Esophagus muscularis mucosa (tissue), 4 donors: ENCODE measurements around the gene SLC44A4. TPM values are rescaled to one million over a fixed set of nuclear protein-coding genes. Genes with fewer than 3 reads are reported as not detected.
"Not testable (repeated sequence)": the region's sequence is repeated elsewhere in the genome, so short reads cannot be mapped to it uniquely, and the experiment has no call there.

Source experiments
- DNase-seq: peaks from one replicate; pipeline ENCODE4 v3.0.0-alpha.2; 2017; ENCODE audit errors: extremely low spot score
- H3K27ac ChIP-seq, 4 donors: fragments of 200-600 bp; sonication (generic); replicated peaks in 1 of 4; 1 replicate in 3 of 4; 2 replicates in 1 of 4; pipeline ENCODE4 v1.5.1; 2016 to 2019; ENCODE audit warnings: mild to moderate bottlenecking in 1 of 4
- H3K27me3 ChIP-seq, 4 donors: fragments of 200-600 bp; sonication (generic); one replicate each; pipeline versions ENCODE4 v1.5.1 to v1.6.0; 2016 to 2019
- H3K36me3 ChIP-seq, 4 donors: fragments of 200-600 bp; sonication (generic); one replicate each; pipeline ENCODE4 v1.5.1; 2016 to 2019
- H3K4me1 ChIP-seq, 4 donors: fragments of 200-600 bp; sonication (generic); one replicate each; pipeline ENCODE4 v1.5.1; 2016 to 2019
- H3K4me3 ChIP-seq, 4 donors: fragments of 200-600 bp; sonication (generic); 1 replicate in 2 of 4; 2 replicates in 2 of 4; pipeline ENCODE4 v1.5.1; 2016 to 2019; ENCODE audit warnings: mild to moderate bottlenecking in 4 of 4, moderate library complexity in 1 of 4
- H3K9me3 ChIP-seq, 4 donors: fragments of 200-600 bp; sonication (generic); 1 replicate in 3 of 4; 2 replicates in 1 of 4; pipeline ENCODE4 v1.5.1; 2016 to 2019
- EP300 ChIP-seq: sonication (generic); formaldehyde crosslinking; IDR thresholded peaks from one replicate; pipeline ENCODE4 v1.6.1; 2017; ENCODE audit warnings: antibody characterized with exemption
- POLR2A ChIP-seq: fragments of 450-650 bp; IDR thresholded peaks from one replicate; pipeline ENCODE4 v1.6.1; 2017; ENCODE audit warnings: antibody characterized with exemption, moderate library complexity, mild to moderate bottlenecking, low read depth
- POLR2AphosphoS5 ChIP-seq, 2 donors: sonication (generic); formaldehyde crosslinking; IDR thresholded peaks; one replicate each; pipeline ENCODE4 v1.6.1; 2017; ENCODE audit warnings: antibody characterized with exemption in 2 of 2
- WGBS: methylation state at CpG from one replicate; pipeline ENCODE4 v1.1.5; 2018; 5-methylcytosine and 5-hydroxymethylcytosine counted together
- intact Hi-C: fragments of 100-400 bp; cut with DNase I; formaldehyde crosslinking; loops from one replicate; pipeline ENCODE4 v1.15.1; 2023
- total RNA-seq, 4 donors: library from RNA; depleted of rRNA; stranded (reverse); fragments of >200 nt; gene quantifications; one replicate each; pipeline versions ENCODE4 v1.1.0 to v1.2.1, GENCODE V29; 2016
- TF ChIP-seq, protein P1 (sequence below), 3 experiments: fragments of 200-600 bp in 2 of 3; fragments of 450-650 bp in 1 of 3; sonication (generic) in 2 of 3; IDR thresholded peaks; one replicate each; pipeline ENCODE4 v1.5.1; 2017 to 2019; ENCODE audit warnings: antibody characterized with exemption in 3 of 3, mild to moderate bottlenecking in 2 of 3, moderate library complexity in 1 of 3

Gene SLC44A4
- total RNA-seq, 4 donors from 2014 or later: 0.19 to 0.80 TPM; not detected in 2

DNA sequence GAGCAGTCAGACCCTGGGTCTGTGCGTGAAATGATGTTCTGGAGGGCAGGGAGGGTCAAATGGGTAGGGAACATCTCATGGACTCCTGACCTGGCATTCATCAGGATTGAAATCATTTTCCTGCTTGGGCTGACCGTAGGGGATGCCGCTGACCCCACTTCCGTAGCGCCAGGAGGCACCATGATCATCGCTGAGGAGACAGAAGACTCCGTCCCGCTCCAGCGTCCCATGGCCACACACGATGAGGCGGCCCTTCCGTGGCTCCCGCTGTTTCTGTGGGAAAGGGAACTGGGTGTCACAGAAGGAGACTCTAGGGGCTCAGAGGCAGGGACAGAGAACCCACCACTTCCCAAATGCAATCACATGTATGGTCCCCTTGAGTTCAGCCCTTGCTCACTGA lies 18.4 kb downstream of the SLC44A4 start:
- TF ChIP-seq POLR2A: no peak
- TF ChIP-seq EP300: no peak
- no peak for TF ChIP-seq POLR2AphosphoS5 (IDR thresholded peaks at IDR 0.05)
- TF ChIP-seq, protein P1, sequence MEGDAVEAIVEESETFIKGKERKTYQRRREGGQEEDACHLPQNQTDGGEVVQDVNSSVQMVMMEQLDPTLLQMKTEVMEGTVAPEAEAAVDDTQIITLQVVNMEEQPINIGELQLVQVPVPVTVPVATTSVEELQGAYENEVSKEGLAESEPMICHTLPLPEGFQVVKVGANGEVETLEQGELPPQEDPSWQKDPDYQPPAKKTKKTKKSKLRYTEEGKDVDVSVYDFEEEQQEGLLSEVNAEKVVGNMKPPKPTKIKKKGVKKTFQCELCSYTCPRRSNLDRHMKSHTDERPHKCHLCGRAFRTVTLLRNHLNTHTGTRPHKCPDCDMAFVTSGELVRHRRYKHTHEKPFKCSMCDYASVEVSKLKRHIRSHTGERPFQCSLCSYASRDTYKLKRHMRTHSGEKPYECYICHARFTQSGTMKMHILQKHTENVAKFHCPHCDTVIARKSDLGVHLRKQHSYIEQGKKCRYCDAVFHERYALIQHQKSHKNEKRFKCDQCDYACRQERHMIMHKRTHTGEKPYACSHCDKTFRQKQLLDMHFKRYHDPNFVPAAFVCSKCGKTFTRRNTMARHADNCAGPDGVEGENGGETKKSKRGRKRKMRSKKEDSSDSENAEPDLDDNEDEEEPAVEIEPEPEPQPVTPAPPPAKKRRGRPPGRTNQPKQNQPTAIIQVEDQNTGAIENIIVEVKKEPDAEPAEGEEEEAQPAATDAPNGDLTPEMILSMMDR (IDR thresholded peaks at IDR 0.05): no peak
- Histone ChIP-seq H3K4me3 (no peak overlapping the region), H3K9me3 (no peaks in the 10 kb centered on the region), H3K27me3 (no peaks in the 10 kb centered on the region), H3K4me1 (peaks cover 20 to 35% (median 27%) of the 10 kb centered on the region in 4 donors), H3K36me3 (peaks cover 15 to 48% (median 43%) of the 10 kb centered on the region in 4 donors), H3K27ac (no peak overlapping the region)
- no peak for DNase-seq
- intact Hi-C loops: loop anchor here (10.0 kb wide), 1 partner anchor 176 kb away; the partner anchor contains the start of gene LY6G5C
- WGBS: 94% methylated on average over 13 of the region's 13 CpGs

DNA sequence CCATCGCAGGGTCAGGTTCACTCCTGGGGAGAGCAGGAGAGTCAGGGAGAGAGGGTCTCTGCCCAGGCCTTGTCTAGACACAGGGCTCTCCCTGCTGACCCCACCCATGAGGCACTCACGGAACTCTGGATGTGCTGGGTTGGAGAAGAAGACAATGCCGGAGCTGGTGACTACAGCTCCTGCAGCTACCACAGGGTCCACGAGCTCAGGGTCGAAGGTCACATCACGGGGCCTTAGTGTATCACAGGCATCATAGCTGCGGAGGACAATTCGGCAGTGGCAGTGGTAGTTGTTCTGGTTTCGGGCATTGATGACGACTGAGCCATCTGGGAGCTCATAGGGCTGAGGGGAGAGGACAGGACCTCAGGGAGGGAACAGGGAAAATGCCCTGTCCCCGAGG lies 18.9 kb downstream of the SLC44A4 start:
- peaks cover 20 to 35% (median 27%) of the 10 kb centered on the region in 4 donors for H3K4me1 ChIP-seq
- peaks cover 15 to 48% (median 43%) of the 10 kb centered on the region in 4 donors for H3K36me3 ChIP-seq
- no peak overlapping the region for H3K27ac ChIP-seq
- DNase-seq: no peak
- TF ChIP-seq, protein P1 (IDR thresholded peaks at IDR 0.05): no peak
- TF ChIP-seq POLR2A (no peak), POLR2AphosphoS5 (IDR thresholded peaks at IDR 0.05) (no peak), EP300 (no peak)
- no peak overlapping the region for H3K4me3 ChIP-seq
- WGBS: 84% methylated on average over 2 of the region's 11 CpGs
- intact Hi-C loops: loop anchor here (10.0 kb wide), 1 partner anchor 175 kb away; the partner anchor contains the start of gene LY6G5C
- H3K9me3 ChIP-seq: no peaks in the 10 kb centered on the region
- no peaks in the 10 kb centered on the region for H3K27me3 ChIP-seq

DNA sequence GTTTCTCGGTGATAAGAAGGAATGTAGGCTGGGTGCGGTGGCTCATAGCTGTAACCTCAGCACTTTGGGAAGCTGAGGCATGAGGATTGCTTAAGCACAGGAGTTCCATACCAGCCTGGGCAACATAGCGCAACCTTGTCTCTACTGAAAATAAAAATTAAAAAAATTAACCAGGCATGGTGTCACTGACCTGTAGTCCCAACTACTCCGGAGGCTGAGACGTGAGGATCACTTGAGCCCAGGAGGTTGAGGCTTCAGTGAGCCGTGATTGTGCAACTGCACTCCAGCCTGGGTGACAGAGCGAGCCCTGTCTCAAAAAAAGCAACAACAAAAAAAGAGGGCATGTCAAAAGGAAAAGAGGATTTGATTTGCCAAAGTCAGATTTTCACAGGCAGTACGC lies 20.1 kb downstream of the SLC44A4 start:
- Histone ChIP-seq H3K27me3 (no peaks in the 10 kb centered on the region), H3K27ac (no peak overlapping the region), H3K36me3 (peaks cover 15 to 48% (median 43%) of the 10 kb centered on the region in 4 donors), H3K4me1 (peaks cover 15 to 25% (median 18%) of the 10 kb centered on the region in 4 donors), H3K9me3 (no peaks in the 10 kb centered on the region), H3K4me3 (no peak overlapping the region)
- WGBS: 88% methylated on average over 8 of the region's 8 CpGs
- intact Hi-C loops: no loop called here
- no peak for TF ChIP-seq POLR2A
- TF ChIP-seq, protein P1 (IDR thresholded peaks at IDR 0.05): no peak
- no peak for TF ChIP-seq POLR2AphosphoS5 (IDR thresholded peaks at IDR 0.05)
- no peak for TF ChIP-seq EP300
- DNase-seq: no peak

DNA sequence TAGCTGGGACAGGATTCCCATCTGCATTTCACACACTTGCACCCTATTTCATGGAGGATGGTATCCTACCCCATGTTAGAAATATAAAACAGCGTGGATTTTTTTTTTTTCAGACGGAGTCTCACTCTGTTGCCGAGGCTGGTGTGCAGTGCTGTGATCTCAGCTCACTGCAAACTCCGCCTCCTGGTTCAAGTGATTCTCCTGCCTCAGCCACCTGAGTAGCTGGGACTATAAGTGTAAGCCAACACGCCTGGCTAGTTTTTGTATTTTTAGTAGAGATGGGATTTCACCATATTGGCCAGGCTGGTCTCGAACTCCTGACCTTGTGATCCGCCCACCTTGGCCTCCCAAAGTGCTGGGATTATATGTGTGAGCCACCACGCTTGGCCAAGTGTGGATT lies 21.0 kb downstream of the SLC44A4 start:
- H3K9me3 ChIP-seq, H3K27me3 ChIP-seq, intact Hi-C loops, H3K4me3 ChIP-seq, DNase-seq, H3K27ac ChIP-seq: not testable (repeated sequence)
- WGBS: 95% methylated on average over 8 of the region's 8 CpGs
- Histone ChIP-seq H3K4me1 (peaks cover 9 to 18% (median 11%) of the 10 kb centered on the region in 4 donors), H3K36me3 (peaks cover 15 to 48% (median 43%) of the 10 kb centered on the region in 4 donors)

DNA sequence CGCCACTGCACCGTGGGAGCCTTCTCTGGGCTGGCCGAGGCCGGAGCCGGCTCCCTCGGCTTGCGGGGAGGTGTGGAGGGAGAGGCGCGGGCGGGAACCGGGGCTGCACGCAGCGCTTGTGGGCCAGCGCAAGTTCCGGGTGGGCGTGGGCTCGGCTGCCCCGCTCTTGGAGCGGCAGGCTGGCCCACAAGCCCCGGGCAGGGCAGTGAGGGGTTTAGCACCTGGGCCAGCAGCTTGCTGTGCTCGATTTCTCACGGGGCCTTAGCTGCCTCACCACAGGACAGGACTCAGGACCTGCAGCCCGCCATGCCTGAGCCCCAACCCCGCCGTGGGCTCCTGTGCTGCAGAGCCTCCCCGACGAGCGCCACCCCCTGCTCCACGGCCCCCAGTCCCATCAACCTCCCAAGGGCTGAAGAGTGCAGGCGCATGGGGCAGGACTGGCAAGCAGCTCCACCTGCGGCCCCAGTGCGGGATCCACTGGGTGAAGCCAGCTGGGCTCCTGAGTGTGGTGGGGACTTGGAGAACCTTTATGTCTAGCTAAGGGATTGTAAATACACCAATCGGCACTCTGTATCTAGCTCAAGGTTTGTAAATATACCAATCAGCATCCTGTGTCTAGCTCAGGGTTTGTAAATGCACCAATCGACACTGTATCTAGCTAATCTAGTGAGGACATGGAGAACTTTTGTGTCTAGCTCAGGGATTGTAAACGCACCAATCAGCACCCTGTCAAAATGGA lies 26.6 kb downstream of the SLC44A4 start:
- WGBS: 88% methylated on average over 25 of the region's 35 CpGs
- H3K9me3 ChIP-seq, H3K4me1 ChIP-seq, H3K36me3 ChIP-seq, H3K27me3 ChIP-seq, DNase-seq, H3K27ac ChIP-seq, intact Hi-C loops, H3K4me3 ChIP-seq: not testable (repeated sequence)

DNA sequence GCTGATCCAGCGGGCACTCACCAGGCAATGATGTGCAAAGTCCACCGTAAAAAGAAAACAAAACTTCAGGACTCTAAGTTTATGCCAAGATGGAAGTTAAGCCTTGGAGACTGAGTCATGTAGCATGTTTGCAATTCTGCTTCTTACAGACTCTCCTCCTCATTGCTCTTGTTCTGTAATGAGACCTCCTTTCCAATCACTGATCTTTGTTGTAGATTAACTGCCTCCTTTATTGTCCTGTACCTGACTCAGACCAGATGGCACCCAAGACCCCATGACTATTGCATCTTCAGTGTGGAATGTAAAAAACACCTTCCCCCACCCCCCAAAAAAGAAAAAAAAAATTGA lies 27.3 kb downstream of the SLC44A4 start:
- Histone ChIP-seq H3K4me3 (no peak overlapping the region), H3K27me3 (no peaks in the 10 kb centered on the region), H3K36me3 (no peaks in the 10 kb centered on the region), H3K4me1 (no peaks in the 10 kb centered on the region), H3K27ac (no peak overlapping the region), H3K9me3 (no peaks in the 10 kb centered on the region)
- 86% methylated on average over 2 of the region's 2 CpGs for WGBS
- intact Hi-C loops: no loop called here
- DNase-seq: no peak
- TF ChIP-seq, protein P1 (IDR thresholded peaks at IDR 0.05): no peak
- TF ChIP-seq POLR2A: no peak
- TF ChIP-seq POLR2AphosphoS5 (IDR thresholded peaks at IDR 0.05): no peak
- no peak for TF ChIP-seq EP300
